Fibroblast of the aortic adventitia (primary cell): ENCODE results near the gene OR4F15. TPM values are rescaled to one million over a fixed set of nuclear protein-coding genes. Genes with fewer than 3 reads are reported as not detected.
A peak's percentile ranks its signal among the peaks of the same experiment; 100 is the strongest.
"Not testable (repeated sequence)": the region's sequence is repeated elsewhere in the genome, so short reads cannot be mapped to it uniquely, and the experiment has no call there.

ENCODE experiments used
- DNase-seq: peaks from one replicate; pipeline ENCODE4 v3.0.0-alpha.2; 2010; ENCODE audit warnings: low read depth
- H3K4me3 ChIP-seq: 2 replicates; pipeline ENCODE4 v1.5.1; 2011; ENCODE audit warnings: low read depth, mild to moderate bottlenecking, control low read depth, low read length, moderate library complexity
- CTCF ChIP-seq: IDR thresholded peaks from 2 replicates; pipeline ENCODE4 v1.5.1; 2011; ENCODE audit warnings: mild to moderate bottlenecking, low read length, control low read depth, inconsistent platforms; ENCODE audit not compliant: insufficient read depth
- total RNA-seq: library from RNA; depleted of rRNA; stranded (reverse); fragments of >200 nt; gene quantifications from 2 replicates; pipeline ENCODE4 v1.2.3, GENCODE V29; 2012; ENCODE audit warnings: low replicate concordance

The OR4F15 gene
- total RNA-seq: not detected in 2 replicates

- DNase-seq: no peak
- no peak for TF ChIP-seq CTCF
- no peak within 1 kb of the TSS for H3K4me3 ChIP-seq
Measured at GRCh38 chr15:101811902-101812301, at the start of gene OR4F15. OR4F15 (plus strand) TSS chr15:101812202; CDS start chr15:101818187, 5,985 bp downstream.

GRCh38 chr15:101764669-101765339 lies 47.2 kb upstream of the OR4F15 start:
- DNase-seq, H3K4me3 ChIP-seq: not testable (repeated sequence)

- H3K4me3 ChIP-seq, DNase-seq: not testable (repeated sequence)
Measured at GRCh38 chr15:101765340-101765671, 46.7 kb upstream of the OR4F15 start.

GRCh38 chr15:101765772-101766456 lies 46.1 kb upstream of the OR4F15 start:
- TF ChIP-seq CTCF: no peak
- no peak overlapping the region for H3K4me3 ChIP-seq
- DNase-seq: no peak

GRCh38 chr15:101767083-101767640 lies 44.8 kb upstream of the OR4F15 start:
- not testable (repeated sequence) for DNase-seq, H3K4me3 ChIP-seq

- no peak for TF ChIP-seq CTCF
- no peak for DNase-seq
- no peak overlapping the region for H3K4me3 ChIP-seq
Measured at GRCh38 chr15:101772921-101773320, 39.1 kb upstream of the OR4F15 start.

GRCh38 chr15:101773496-101774100 lies 38.4 kb upstream of the OR4F15 start:
- no peak overlapping the region for H3K4me3 ChIP-seq
- peak; percentile 11 for TF ChIP-seq CTCF
- DNase-seq: no peak

GRCh38 chr15:101775136-101775535 lies 36.9 kb upstream of the OR4F15 start:
- no peak for DNase-seq
- TF ChIP-seq CTCF: no peak
- no peak overlapping the region for H3K4me3 ChIP-seq

GRCh38 chr15:101778576-101778975 lies 33.4 kb upstream of the OR4F15 start:
- DNase-seq, H3K4me3 ChIP-seq: not testable (repeated sequence)

GRCh38 chr15:101780225-101780624 lies 31.8 kb upstream of the OR4F15 start:
- not testable (repeated sequence) for H3K4me3 ChIP-seq
- DNase-seq: peak; percentile 44
